ENCODE measurements around the gene DYNLT3.
A peak's percentile ranks its signal among the peaks of the same experiment; 100 is the strongest.

The DYNLT3 gene

DNA sequence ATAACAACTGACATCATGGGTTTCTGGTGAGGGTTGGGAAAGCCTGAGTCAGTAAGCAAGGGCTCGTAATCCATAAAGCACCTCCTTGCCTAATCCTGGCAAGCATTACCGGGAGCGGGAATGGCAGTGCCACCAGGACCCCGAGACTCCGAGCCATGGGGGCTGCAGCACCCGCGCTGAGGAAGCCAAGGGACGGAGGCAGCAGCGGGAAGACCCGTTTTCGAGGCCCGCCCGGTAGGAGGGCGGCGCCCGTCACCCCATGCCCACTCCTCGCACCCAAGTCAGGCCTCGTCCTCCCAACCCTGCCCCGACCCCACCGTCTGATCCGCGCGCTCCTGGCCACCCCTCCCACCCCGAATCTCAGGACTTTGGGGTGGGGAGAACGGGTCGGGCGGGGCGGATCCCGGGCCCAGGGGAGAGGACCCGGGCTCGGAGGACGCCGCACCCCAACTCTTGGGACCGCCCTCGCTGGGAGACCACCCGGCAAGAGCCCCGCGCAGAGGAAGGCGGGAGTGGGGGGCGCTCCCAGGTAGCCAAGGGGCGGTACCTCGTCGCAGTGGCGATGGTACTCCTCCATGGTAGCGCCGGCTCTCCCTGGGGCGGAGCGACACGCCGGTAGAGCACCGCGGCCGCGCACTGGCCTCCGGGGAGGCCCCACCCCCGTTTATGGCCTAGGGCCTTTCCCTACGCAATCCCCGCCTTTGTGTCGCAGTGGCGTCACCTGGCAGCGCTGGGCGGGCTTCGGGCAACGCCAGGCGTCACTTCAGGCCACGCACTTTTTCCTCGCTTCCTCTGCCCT lies at the start of gene DYNLT3:
Gene DYNLT3 (minus strand): TSS at position 638 of the 799 bp plus-strand sequence. CDS start 61 bp downstream, at position 577.
- DNase-seq = peak; percentile 63 to 70

GRCh38 chrX:37896511-37896890 lies 49.1 kb upstream of the DYNLT3 start:
- no peak for DNase-seq

GRCh38 chrX:37895795-37896510 lies 48.6 kb upstream of the DYNLT3 start:
- DNase-seq = no peak

DNA sequence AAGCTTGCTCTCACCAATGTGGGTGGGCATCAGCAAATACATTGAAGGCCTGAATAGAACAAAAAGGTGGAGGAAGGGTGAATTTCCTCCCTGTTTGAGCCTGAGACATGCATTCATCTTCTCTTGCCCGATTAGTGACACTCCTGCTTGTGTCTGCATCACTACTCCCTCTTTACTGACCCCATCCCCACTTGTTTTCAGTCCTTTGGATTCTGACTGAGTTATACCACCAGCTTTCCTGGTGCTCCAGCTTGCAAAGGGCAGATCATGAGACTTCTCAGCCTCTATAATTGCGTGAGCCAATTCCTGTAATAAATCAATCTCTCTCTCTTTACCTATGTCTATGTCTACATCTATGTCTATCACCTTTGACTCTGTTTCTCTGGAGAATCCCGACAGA lies 47.4 kb upstream of the DYNLT3 start:
- no peak for DNase-seq

DNA sequence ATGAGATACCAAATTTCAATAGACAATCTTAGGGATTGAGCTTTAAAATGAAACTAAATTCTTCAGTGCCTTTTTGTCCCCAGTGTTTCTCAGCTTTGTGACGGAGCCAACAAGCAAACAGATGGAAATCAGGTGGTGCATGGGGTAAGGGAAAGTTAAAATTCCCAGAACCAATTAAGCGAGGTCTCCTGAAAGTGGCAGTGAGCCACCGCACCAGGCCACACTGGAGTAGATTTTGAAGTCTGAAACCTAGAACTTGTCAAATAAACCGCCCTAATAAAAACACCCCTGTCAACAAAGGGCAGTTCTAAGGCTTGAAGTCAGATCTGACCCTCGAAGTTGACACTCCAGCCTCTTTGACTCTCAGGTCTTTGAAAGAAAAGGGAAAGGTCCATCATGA lies 40.6 kb upstream of the DYNLT3 start:
- no peak for DNase-seq

DNA sequence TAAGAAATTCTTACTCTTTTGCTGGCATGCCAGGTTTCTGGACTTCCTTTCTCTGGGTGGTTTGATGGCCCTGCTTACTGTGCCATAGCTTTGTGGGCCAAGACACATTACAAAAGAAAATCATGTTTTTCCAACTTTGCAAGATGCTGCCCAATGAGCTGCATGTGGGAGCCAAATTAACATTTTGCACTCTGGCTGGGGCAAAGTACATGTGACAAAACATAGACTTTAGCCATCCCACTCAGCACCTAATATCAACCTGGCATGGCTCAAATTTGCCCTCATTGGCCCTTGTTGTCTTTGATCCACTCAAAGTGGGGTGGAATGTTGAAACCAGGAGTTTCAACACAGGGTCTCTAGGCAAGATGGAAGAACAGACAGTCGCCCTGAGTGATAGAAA lies 40.0 kb upstream of the DYNLT3 start:
- DNase-seq = no peak

- no peak for DNase-seq
Observed at GRCh38 chrX:37883196-37883595, 35.8 kb upstream of the DYNLT3 start.

DNA sequence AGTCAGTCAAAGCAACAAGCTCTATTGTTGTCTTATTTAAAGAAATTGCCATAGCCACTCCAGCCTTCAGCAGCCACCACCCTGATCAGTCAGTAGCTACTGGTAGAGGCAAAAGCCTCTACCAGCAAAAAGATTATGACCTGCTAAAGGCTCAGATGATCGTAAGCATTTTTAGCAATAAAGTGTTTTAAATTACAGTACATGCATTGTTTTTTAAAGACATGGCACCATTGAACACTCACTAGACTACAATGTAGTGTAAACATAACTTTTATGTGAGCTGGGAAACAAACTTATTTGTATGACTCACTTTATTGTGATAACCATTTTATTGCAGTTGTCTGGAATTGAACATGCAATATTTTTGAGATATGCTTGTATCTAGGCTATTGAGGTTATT lies 32.3 kb upstream of the DYNLT3 start:
- no peak for DNase-seq

DNA sequence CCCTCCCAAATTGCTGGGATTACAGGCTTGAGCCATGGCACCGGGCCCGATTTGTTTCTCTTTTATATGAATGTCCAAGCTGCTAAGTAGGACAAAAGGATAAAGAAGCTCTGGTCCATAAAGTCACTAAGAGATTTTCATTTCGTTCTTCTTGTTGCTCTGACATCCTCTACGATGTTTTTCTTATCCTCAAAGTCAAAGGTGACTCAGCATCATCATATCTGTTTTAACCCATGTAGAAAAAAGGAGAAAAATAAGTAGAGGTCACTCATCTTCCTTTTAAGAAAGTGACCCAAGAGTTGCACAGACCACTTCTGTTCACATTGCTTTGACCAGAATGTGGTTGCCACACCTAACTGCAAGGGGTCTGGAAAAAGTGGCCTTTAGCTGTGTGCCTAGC lies 29.3 kb upstream of the DYNLT3 start:
- DNase-seq = no peak

DNA sequence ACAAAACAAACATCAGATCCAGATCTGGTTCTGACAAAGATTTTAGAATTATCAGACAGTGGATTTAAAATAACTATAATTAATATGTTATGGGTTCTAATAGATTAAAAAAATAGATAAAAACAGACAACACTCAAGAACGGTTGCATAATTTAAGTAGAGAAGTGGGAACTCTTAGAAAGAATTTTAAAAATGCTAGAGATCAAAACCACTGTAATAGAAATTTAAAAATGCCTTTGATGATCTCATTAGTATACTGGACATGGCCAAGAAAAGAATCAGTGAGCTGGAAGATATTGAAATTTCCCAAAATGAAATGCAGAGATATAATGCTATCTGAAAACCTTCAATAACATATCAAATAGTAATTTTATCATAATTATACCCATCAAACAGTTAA lies 28.3 kb upstream of the DYNLT3 start:
- no peak for DNase-seq

- DNase-seq = no peak
Observed at GRCh38 chrX:37873220-37873619, 25.8 kb upstream of the DYNLT3 start.

DNA sequence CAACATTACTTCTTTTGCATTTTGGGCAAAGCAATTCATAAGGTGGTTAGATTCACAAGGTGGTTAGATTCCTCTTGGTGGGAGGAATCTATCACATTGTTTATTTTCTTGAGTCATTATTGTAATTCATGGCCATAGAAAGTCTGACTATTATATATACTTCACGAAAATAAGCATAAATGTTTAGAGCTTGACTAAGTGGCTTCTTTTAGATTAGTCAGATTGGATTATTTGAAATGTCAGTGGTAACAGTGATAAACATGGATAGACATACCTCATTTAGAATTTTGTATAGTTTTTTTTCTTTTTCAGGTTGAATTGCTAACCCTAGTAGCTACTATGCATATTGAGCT lies 24.9 kb upstream of the DYNLT3 start:
- no peak for DNase-seq

DNA sequence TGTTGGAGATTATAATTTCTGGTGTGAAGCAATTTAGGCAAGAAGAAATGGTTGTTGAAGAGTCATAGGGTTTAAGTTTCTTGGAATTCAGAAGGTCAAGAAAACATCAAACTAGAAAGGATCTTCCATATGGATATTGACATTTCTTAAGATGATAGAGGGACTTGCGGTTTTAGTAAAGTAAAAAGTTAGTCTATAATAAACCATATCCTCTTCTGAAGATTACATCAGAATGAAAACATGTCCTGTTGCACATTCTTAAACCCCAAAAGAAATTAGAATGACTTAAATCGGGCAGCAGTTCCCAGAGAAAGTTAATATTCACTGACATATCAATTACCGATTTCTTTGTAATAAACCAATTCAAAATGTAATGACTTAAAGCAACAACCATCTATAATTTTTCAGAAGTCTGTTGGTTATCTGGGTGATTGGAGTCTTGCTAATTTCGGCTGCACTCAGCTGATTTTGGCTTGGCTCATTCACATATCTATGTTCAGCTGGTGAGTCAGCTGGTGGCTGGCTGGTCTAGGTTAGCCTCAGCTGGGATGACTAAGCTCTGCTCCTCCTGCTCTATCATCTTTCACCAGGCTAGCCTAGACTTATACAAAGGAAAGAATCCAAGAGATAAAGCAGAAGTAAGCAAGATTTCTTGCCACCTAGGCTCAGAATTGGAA lies 24.4 kb upstream of the DYNLT3 start:
- DNase-seq = peak; percentile 2 to 10

DNA sequence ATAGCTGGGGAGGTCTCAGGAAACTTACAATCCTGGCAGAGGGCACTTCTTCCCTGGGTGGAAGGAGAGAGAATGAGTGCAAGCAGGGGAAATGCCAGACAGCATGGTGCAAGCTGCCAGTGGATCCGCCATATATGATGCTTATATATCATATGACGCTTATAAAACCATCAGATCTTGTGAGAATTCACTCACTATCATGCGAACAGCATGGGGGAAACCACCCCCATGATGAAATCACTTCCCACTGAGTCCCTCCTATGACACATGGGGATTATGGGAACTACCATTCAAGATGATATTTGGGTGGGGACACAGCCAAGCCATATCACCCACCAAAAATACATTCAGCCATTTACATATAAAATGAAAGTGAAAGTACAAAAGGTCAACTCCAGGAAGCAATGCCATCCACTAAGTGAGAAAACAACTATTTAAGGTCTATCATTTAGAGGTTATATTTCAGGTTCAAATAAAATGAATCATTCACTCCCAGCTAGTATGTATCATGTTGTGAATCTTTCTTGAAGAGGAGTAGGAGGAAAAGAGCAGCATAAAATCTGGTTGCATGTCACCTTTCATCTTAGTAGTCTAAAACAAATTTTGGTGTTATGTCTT lies 20.3 kb upstream of the DYNLT3 start:
- no peak for DNase-seq

GRCh38 chrX:37863728-37864127 lies 16.4 kb upstream of the DYNLT3 start:
- no peak for DNase-seq

GRCh38 chrX:37862851-37863250 lies 15.5 kb upstream of the DYNLT3 start:
- no peak for DNase-seq

GRCh38 chrX:37860721-37861120 lies 13.3 kb upstream of the DYNLT3 start:
- DNase-seq = no peak

- no peak for DNase-seq
Observed at GRCh38 chrX:37854748-37855147, 7.4 kb upstream of the DYNLT3 start.

DNA sequence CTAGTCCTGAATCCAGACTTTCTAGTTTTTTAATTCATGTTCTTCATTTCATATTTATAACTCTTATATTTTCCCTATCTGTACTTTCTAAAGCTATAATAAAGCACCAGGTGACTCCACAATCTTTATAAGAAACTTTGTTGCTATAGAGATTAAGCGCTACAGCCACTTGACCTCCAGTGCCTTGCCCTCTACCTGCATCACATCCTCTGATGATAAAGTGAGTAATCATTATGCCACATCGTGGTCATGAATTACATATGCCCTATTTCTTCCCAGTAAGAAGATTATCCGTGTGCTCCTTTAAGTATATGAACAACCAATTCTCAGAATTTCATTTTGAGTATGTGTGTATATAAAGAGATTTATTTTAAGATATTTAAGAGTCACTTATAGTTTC lies 6.8 kb upstream of the DYNLT3 start:
- no peak for DNase-seq

GRCh38 chrX:37847733-37848197 lies 394 bp upstream of the DYNLT3 start:
- DNase-seq = no peak

- no peak for DNase-seq
Observed at GRCh38 chrX:37846558-37846933, 825 bp downstream of the DYNLT3 start.

GRCh38 chrX:37846141-37846540 lies 1.2 kb downstream of the DYNLT3 start:
- no peak for DNase-seq

- no peak for DNase-seq
Observed at GRCh38 chrX:37844622-37845021, 2.7 kb downstream of the DYNLT3 start.

DNA sequence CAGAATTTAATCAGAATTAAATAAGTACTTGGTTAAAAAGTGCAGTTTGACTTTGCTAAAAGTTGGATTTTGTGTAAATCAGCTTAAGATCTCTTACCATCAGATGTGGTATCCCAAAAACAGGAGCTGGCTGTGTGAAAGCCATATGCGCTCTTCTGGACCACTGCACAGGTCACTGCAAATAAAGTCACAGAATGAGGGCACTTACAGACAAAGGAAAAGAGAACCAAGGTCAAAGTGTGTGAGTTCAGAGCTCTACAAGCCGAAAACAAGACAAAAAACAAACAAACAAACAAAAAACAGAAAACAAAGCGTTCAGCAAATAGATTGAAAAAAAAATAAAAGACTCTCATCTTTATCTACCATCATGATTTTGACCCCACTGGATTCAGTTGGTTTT lies 6.4 kb downstream of the DYNLT3 start:
- no peak for DNase-seq

All from Kasumi-1 (cell line).